Parathyroid adenoma (tissue), 2 donors: ENCODE results near the gene FUBP3.

Experiments
- H2AFZ ChIP-seq: fragments of 300-600 bp; sonication (generic); one replicate; pipeline ENCODE4 v1.7.0; 2017; ENCODE audit warnings: antibody characterized with exemption, mild to moderate bottlenecking
- H3K27ac ChIP-seq: fragments of 300-600 bp; sonication (generic); one replicate; pipeline ENCODE4 v1.7.0; 2017
- H3K27me3 ChIP-seq: fragments of 300-600 bp; sonication (generic); one replicate; pipeline ENCODE4 v1.7.0; 2017; ENCODE audit warnings: low read length; ENCODE audit not compliant: control insufficient read depth, insufficient read depth
- H3K36me3 ChIP-seq: fragments of 300-600 bp; sonication (generic); one replicate; pipeline ENCODE4 v1.7.0; 2017; ENCODE audit warnings: low read length; ENCODE audit not compliant: control insufficient read depth, insufficient read depth
- H3K4me1 ChIP-seq: fragments of 300-600 bp; sonication (generic); one replicate; pipeline ENCODE4 v1.7.0; 2017; ENCODE audit warnings: control low read depth
- H3K4me2 ChIP-seq: fragments of 300-600 bp; sonication (generic); one replicate; pipeline ENCODE4 v1.7.0; 2017; ENCODE audit warnings: low read length
- H3K4me3 ChIP-seq: fragments of 300-600 bp; sonication (generic); one replicate; pipeline ENCODE4 v1.7.0; 2017; ENCODE audit warnings: low read depth, low read length
- H3K79me2 ChIP-seq: fragments of 300-600 bp; sonication (generic); one replicate; pipeline ENCODE4 v1.7.0; 2017; ENCODE audit warnings: control low read depth
- H3K9ac ChIP-seq: fragments of 300-600 bp; sonication (generic); one replicate; pipeline ENCODE4 v1.7.0; 2017; ENCODE audit warnings: mild to moderate bottlenecking
- H3K9me3 ChIP-seq: fragments of 300-600 bp; sonication (generic); one replicate; pipeline ENCODE4 v1.7.0; 2017; ENCODE audit warnings: low read length; ENCODE audit not compliant: control insufficient read depth
- TF ChIP-seq, protein P1 (sequence below): fragments of 300-600 bp; sonication (generic); IDR thresholded peaks from one replicate; pipeline ENCODE4 v1.7.0; 2017; ENCODE audit warnings: antibody characterized with exemption, mild to moderate bottlenecking
- donor health status: primary hyperparathyroidism.

FUBP3 gene

DNA sequence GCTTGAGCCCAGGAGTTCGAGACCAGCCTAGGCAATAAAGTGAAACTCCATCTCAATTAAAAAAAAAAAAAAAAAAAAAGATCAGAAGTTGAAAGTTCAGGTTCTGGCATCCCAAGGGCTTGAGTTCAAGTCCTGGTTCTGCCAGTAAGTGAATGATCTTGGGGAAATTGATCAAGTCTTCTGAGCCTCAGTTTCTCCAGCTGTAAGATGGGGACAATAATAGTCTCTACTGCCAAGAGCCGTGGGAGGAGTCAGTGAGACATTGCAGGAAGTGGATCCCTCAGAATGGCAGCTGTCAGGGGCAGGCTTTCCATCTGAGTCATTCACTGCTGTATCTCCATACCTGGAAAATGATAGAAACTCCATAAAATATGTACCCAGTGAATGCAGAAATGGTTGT is 37.8 kb upstream of the FUBP3 start:
- Histone ChIP-seq H2AFZ (no peak overlapping the region), H3K9me3 (no peaks in the 10 kb centered on the region), H3K4me1 (no peaks in the 10 kb centered on the region), H3K4me2 (no peak overlapping the region), H3K27ac (no peak overlapping the region), H3K27me3 (no peaks in the 10 kb centered on the region), H3K9ac (no peak overlapping the region), H3K4me3 (no peak overlapping the region), H3K36me3 (no peaks in the 10 kb centered on the region), H3K79me2 (no peaks in the 10 kb centered on the region)
- TF ChIP-seq, protein P1, sequence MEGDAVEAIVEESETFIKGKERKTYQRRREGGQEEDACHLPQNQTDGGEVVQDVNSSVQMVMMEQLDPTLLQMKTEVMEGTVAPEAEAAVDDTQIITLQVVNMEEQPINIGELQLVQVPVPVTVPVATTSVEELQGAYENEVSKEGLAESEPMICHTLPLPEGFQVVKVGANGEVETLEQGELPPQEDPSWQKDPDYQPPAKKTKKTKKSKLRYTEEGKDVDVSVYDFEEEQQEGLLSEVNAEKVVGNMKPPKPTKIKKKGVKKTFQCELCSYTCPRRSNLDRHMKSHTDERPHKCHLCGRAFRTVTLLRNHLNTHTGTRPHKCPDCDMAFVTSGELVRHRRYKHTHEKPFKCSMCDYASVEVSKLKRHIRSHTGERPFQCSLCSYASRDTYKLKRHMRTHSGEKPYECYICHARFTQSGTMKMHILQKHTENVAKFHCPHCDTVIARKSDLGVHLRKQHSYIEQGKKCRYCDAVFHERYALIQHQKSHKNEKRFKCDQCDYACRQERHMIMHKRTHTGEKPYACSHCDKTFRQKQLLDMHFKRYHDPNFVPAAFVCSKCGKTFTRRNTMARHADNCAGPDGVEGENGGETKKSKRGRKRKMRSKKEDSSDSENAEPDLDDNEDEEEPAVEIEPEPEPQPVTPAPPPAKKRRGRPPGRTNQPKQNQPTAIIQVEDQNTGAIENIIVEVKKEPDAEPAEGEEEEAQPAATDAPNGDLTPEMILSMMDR, result no peak

DNA sequence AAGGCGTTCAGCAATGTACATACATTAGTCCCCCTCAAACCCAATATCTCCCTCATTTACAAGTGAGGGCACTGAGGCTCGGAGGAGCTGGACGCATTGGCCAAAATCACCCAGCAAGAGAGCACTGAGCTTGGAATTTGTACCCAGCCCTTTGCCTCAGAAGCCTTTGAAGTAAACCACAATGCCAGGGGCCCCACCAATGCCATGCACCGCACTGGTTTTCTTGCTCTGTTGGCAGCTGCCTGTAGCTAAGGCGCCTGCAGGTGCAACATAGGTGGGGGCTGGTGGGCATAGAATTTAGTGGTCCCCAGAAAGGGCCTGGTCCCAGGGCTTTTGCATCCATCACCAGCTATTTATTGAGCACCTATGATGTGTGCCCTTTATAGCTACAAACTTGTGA is 37.3 kb upstream of the FUBP3 start:
- TF ChIP-seq, protein P1, result no peak
- Histone ChIP-seq H3K4me1 (no peaks in the 10 kb centered on the region), H3K27ac (no peak overlapping the region), H3K4me3 (no peak overlapping the region), H3K4me2 (no peak overlapping the region), H3K9ac (no peak overlapping the region), H3K36me3 (no peaks in the 10 kb centered on the region), H2AFZ (no peak overlapping the region), H3K27me3 (no peaks in the 10 kb centered on the region), H3K9me3 (no peaks in the 10 kb centered on the region), H3K79me2 (no peaks in the 10 kb centered on the region)

DNA sequence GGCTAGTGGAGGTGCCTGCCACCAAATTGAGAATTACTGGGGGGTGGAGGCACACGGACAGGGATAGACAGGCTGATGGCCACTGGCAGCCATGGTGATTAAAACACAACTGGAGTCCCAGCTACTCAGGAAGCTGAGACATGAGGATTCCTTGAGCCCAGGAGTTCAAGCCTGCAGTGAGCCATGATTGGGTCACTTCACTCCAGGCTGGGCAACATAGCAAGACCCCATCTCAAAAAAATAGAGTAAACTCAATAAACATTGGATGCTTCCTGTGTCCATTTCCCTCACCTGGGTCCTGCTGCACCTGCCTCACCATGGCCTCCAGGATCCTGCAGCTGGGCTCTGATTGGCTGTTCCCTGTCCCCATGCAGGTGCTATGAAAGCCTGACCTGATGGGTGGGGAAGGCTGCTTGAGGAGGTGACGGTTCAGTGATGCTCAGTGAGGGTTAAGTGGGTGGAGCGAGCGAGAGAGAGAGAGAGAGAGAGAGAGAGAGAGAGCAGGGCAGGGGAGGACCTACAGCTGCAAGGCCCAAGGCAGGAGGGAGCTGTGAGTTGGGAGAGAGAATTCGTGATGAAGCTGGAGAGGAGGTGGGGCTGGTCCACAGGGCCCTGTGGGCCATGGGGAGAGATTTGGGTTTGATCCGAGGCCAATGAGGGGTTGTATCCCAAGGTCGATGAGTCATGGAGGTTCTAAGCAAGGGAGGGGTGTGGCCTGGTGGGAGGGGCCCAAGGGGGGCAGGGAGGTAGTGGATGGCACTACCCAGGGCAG is 36.7 kb upstream of the FUBP3 start:
- TF ChIP-seq, protein P1, result no peak
- Histone ChIP-seq H3K4me3 (no peak overlapping the region), H3K4me2 (no peak overlapping the region), H2AFZ (no peak overlapping the region), H3K36me3 (no peaks in the 10 kb centered on the region), H3K9ac (no peak overlapping the region), H3K9me3 (no peaks in the 10 kb centered on the region), H3K79me2 (no peaks in the 10 kb centered on the region), H3K4me1 (no peaks in the 10 kb centered on the region), H3K27ac (no peak overlapping the region), H3K27me3 (no peaks in the 10 kb centered on the region)

DNA sequence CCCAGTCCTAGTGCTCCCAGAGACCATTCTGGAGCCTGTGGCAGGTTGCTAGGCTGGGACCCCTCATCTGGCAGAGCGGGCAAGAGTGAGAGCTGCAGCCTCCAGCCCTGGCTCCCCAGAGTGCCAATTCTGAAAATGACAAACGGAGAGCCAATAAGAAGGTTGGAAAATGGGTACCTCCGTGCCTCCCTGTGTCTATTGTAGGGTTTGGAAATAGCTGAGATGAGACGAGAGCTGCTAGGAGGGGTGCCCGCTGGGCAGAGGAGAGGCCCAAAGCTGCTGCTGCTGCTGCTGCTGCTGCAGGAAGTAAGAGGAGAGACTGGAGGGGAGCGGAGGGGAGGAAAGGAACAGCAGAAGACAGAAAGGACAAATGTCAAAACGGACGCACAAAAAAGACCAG is 36.0 kb upstream of the FUBP3 start:
- H3K79me2 ChIP-seq, result no peaks in the 10 kb centered on the region
- H3K9me3 ChIP-seq, result no peaks in the 10 kb centered on the region
- TF ChIP-seq, protein P1, result no peak
- no peaks in the 10 kb centered on the region for H3K4me1 ChIP-seq
- no peaks in the 10 kb centered on the region for H3K27me3 ChIP-seq
- no peak overlapping the region for H3K27ac ChIP-seq
- no peaks in the 10 kb centered on the region for H3K36me3 ChIP-seq
- H2AFZ ChIP-seq, result no peak overlapping the region
- no peak overlapping the region for H3K4me2 ChIP-seq
- H3K9ac ChIP-seq, result no peak overlapping the region
- H3K4me3 ChIP-seq, result no peak overlapping the region

DNA sequence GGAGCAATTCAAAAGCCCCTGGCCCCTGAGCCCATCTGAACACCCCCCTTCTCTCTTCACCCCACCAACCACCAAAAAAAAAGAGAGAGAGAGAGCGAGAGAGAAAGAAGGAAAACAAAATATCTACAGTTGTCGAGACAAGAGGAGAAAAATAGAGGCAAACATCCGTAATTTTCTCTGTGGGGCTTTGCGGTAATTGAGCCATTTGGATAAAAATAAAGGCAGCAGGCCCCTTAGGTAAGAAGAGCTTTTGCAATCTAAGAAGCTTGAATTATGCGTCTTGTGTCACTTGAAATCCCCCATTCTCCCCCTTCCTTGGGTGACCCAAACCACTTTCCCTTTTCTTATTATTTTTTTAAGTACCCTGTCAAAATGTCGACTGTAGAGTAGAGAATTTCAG is 35.5 kb upstream of the FUBP3 start:
- H3K9ac ChIP-seq, result no peak overlapping the region
- H3K36me3 ChIP-seq, result no peaks in the 10 kb centered on the region
- H3K9me3 ChIP-seq, result no peaks in the 10 kb centered on the region
- no peaks in the 10 kb centered on the region for H3K27me3 ChIP-seq
- no peak overlapping the region for H3K4me3 ChIP-seq
- no peak overlapping the region for H2AFZ ChIP-seq
- TF ChIP-seq, protein P1, result no peak
- no peaks in the 10 kb centered on the region for H3K79me2 ChIP-seq
- H3K4me1 ChIP-seq, result no peaks in the 10 kb centered on the region
- H3K4me2 ChIP-seq, result no peak overlapping the region
- no peak overlapping the region for H3K27ac ChIP-seq
